Thoracic aorta (tissue), 2 donors: ENCODE measurements around the gene CARS1. TPM values are rescaled to one million over a fixed set of nuclear protein-coding genes. Genes with fewer than 3 reads are reported as not detected.

Experiments
- ATAC-seq: fragments of 150-250 bp; one replicate; pipeline ENCODE4 v1.8.0; 2017; ENCODE audit warnings: low read depth; ENCODE audit not compliant: insufficient number of reproducible peaks, low FRiP score
- DNase-seq: peaks from one replicate; pipeline ENCODE4 v3.0.0-alpha.2; 2020; ENCODE audit warnings: low spot score
- H3K27ac ChIP-seq, 2 donors: fragments of 200-600 bp; sonication (generic); 1 replicate in 1 of 2; 2 replicates in 1 of 2; pipeline ENCODE4 v1.5.1; 2016; ENCODE audit warnings: mild to moderate bottlenecking in 2 of 2, moderate library complexity in 2 of 2
- H3K27me3 ChIP-seq: fragments of 200-600 bp; sonication (generic); replicated peaks from 2 replicates; pipeline ENCODE4 v1.6.0; 2016; ENCODE audit warnings: mild to moderate bottlenecking; ENCODE audit not compliant: insufficient read depth
- H3K36me3 ChIP-seq: fragments of 200-600 bp; sonication (generic); one replicate; pipeline ENCODE4 v1.5.1; 2016
- H3K4me1 ChIP-seq, 2 donors: fragments of 200-600 bp; sonication (generic); 1 replicate in 1 of 2; 2 replicates in 1 of 2; pipeline versions ENCODE4 v1.5.1 to v1.6.0; 2016; ENCODE audit warnings: low read depth in 2 of 2, mild to moderate bottlenecking in 1 of 2; ENCODE audit not compliant: control insufficient read depth in 1 of 2
- H3K4me3 ChIP-seq: fragments of 200-600 bp; sonication (generic); 2 replicates; pipeline ENCODE4 v1.5.1; 2016; ENCODE audit warnings: mild to moderate bottlenecking
- H3K9me3 ChIP-seq: fragments of 200-600 bp; sonication (generic); 2 replicates; pipeline ENCODE4 v1.5.1; 2016
- CTCF ChIP-seq: fragments of 200-600 bp; sonication (generic); IDR thresholded peaks from one replicate; pipeline ENCODE4 v1.5.1; 2019; ENCODE audit warnings: antibody characterized with exemption
- total RNA-seq, 2 donors: library from RNA; depleted of rRNA; stranded (reverse); fragments of >200 nt; gene quantifications; one replicate each; pipeline versions ENCODE4 v1.1.0 to v1.2.3, GENCODE V29; 2016

Gene CARS1
- total RNA-seq, 2 donors from 2014 or later = 38.4 to 56.5 TPM

- no peak for TF ChIP-seq CTCF
- no peak for ATAC-seq
Observed at GRCh38 chr11:3085052-3085451, 27.8 kb upstream of the CARS1 start.

GRCh38 chr11:3083321-3083720, 26.1 kb upstream of the CARS1 start:
- Histone ChIP-seq H3K27me3 (no peaks in the 10 kb centered on the region), H3K9me3 (no peaks in the 10 kb centered on the region), H3K27ac (no peak overlapping the region), H3K36me3 (no peaks in the 10 kb centered on the region), H3K4me1 (no peaks in the 10 kb centered on the region), H3K4me3 (no peak overlapping the region)
- ATAC-seq = no peak
- DNase-seq = no peak
- TF ChIP-seq CTCF = no peak

More at GRCh38 chr11:3085052-3085451, 27.8 kb upstream of the CARS1 start:
- no peak for DNase-seq
- H3K36me3 ChIP-seq = peaks cover 5% of the 10 kb centered on the region
- no peaks in the 10 kb centered on the region for H3K4me1 ChIP-seq
- no peak overlapping the region for H3K27ac ChIP-seq
- no peak overlapping the region for H3K4me3 ChIP-seq
- no peaks in the 10 kb centered on the region for H3K27me3 ChIP-seq
- H3K9me3 ChIP-seq = no peaks in the 10 kb centered on the region

- H3K4me3 ChIP-seq = no peak overlapping the region
- no peak for TF ChIP-seq CTCF
- DNase-seq = no peak
- no peak overlapping the region for H3K27ac ChIP-seq
- no peak for ATAC-seq
- no peaks in the 10 kb centered on the region for H3K9me3 ChIP-seq
- H3K27me3 ChIP-seq = no peaks in the 10 kb centered on the region
- H3K36me3 ChIP-seq = no peaks in the 10 kb centered on the region
- H3K4me1 ChIP-seq = no peaks in the 10 kb centered on the region
Observed at GRCh38 chr11:3081386-3081751, 24.1 kb upstream of the CARS1 start.

GRCh38 chr11:3080733-3081385, 23.6 kb upstream of the CARS1 start:
- Histone ChIP-seq H3K9me3 (no peaks in the 10 kb centered on the region), H3K4me1 (no peaks in the 10 kb centered on the region), H3K27me3 (no peaks in the 10 kb centered on the region), H3K36me3 (no peaks in the 10 kb centered on the region), H3K27ac (no peak overlapping the region), H3K4me3 (no peak overlapping the region)
- DNase-seq (no peak), ATAC-seq (no peak)
- TF ChIP-seq CTCF = no peak

GRCh38 chr11:3080104-3080503, 22.9 kb upstream of the CARS1 start:
- Histone ChIP-seq H3K27me3 (no peaks in the 10 kb centered on the region), H3K4me3 (no peak overlapping the region), H3K4me1 (no peaks in the 10 kb centered on the region), H3K27ac (no peak overlapping the region), H3K9me3 (no peaks in the 10 kb centered on the region), H3K36me3 (no peaks in the 10 kb centered on the region)
- TF ChIP-seq CTCF = no peak
- no peak for ATAC-seq
- DNase-seq = no peak
